Forelimb muscle (tissue), 1 donor: ENCODE results near the gene WDR88. TPM values are rescaled to one million over a fixed set of nuclear protein-coding genes. Genes with fewer than 3 reads are reported as not detected.
"Not testable (repeated sequence)": the region's sequence is repeated elsewhere in the genome, so short reads cannot be mapped to it uniquely, and the experiment has no call there.

Experiments used
- DNase-seq: peaks from one replicate; pipeline ENCODE4 v3.0.0-alpha.2; 2013; ENCODE audit warnings: low read depth
- polyA plus RNA-seq: library from polyadenylated mRNA; unstranded; fragments of 120-200 nt; gene quantifications from one replicate; pipeline ENCODE4 v1.2.1, GENCODE V29; 2013; ENCODE audit not compliant: insufficient read length

WDR88 gene
- polyA plus RNA-seq, 1 donor, result 0.56 TPM

GRCh38 chr19:33171222-33171795, 39.4 kb downstream of the WDR88 start:
- DNase-seq, result no peak

- DNase-seq, result no peak
Observed at GRCh38 chr19:33171916-33172359, 40.0 kb downstream of the WDR88 start.

DNA sequence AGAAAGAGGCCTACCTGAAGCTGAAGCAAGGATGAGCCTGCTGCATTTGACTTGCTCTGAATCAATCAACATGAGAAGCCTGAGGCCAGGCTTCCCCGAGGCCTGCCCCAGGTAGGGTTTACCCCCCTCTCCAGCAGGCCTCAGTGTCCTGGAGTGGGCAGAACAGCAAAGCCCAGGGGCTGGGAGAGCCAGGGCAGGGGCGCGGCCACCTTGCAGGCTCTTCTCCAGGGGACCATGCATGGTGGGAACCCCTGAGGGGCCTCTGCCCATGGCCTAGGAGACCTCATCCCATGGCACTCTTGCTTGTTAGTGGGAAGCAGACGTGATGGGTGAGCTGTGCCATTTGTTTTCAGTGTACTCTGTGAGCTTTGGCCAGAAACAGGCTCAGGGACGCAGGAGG, 42.3 kb downstream of the WDR88 start:
- no peak for DNase-seq

DNA sequence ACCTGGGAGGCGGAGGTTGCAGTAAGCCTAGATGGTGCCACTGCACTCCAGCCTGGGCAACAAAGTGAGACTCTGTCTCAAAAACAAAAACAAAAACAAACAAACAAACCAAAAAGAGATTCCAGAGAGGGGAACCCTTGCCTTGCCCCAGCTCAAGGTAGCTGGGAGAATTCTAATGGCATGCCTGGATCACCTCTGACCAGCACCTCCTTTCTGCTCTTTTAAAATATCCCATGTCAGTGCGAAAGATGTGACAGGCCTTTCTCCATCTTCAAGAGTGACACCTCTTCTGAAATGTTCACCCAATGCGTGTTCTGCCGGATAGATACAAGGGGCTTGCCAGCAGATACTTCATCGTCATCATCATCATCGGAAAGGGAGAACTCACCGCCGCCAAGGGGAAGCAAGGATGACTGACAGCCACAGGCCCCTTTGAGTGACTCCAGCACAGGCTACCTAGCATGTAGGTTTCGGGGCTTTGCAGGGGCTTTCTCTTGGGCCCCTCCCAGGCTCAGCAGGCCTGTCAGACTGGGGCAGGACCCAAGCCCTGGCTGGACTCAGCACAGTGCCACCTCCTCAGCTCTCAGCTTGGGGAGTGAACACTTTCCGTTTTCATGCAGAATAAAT, 43.4 kb downstream of the WDR88 start:
- DNase-seq, result no peak

DNA sequence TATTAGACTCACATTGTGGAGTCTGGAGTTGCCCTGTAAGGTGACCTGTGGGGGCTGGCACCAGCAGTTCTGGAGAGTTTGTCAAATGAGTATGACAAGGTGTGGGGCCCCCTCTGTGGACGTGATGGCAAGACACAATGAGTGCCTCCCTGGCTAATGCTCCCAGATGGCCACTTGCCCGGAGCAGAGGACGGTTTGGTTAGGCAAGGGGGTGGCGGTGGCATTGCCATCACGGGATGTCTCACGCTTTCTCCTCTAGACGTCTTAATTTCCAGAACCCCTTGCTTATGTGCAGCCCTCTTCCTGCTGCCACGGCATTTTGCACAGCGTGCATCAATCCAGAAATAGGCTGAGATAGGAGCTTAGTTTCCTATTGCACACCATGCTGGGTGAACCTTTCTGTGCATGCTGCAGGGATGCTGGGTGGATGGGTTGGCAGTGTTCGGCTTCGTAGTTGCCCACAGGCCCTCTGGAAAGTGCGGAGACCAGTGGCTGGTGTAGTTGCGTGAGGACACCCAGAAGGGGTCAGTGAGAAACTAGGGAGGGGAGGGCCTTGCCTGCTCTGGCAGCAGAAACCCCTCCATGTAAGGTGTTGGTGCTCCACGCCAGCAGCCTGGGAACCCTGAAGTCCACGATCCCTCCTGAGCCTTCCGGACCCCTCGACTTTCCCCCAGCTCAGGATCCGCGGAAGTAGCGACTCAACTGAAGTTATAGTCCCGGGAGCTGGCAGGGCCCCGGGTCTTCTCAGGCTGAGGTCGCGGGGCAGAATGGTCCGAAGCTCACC, 44.2 kb downstream of the WDR88 start:
- DNase-seq, result no peak

DNA sequence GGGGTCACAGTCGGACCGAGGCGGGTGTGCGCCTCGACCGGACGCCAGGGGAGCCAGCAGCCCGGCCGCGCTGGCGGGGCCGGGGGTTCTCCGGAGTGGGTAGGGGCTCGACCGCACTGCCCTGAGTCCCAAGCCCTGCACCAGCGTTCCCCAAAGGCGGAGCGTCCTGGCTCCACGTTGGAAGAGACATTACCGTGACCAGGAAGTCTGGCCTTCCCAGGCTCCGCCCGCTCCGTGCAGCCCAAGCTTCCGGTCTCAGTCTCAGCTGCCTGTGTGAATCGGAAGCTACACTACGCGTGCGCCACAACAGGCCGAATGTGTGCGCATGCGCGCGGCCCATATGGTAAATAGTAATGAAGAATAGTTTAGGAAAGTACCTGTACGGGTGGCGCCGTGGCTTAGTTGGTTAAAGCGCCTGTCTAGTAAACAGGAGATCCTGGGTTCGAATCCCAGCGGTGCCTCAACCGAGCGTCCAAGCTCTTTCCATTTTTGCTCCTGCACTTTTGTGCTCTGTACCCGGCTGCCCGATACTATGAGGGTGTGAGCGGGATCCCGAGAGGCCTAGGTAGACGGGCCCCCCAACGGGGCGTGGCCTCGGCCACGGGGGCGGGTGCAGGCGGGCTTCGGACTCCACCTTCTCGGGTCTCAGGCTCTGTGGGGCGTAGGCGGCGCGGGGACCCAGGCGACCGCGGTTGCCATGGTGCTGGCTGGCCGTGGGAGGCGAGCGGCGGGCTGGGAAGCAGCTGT, 44.9 kb downstream of the WDR88 start:
- peak; percentile 90 for DNase-seq

DNA sequence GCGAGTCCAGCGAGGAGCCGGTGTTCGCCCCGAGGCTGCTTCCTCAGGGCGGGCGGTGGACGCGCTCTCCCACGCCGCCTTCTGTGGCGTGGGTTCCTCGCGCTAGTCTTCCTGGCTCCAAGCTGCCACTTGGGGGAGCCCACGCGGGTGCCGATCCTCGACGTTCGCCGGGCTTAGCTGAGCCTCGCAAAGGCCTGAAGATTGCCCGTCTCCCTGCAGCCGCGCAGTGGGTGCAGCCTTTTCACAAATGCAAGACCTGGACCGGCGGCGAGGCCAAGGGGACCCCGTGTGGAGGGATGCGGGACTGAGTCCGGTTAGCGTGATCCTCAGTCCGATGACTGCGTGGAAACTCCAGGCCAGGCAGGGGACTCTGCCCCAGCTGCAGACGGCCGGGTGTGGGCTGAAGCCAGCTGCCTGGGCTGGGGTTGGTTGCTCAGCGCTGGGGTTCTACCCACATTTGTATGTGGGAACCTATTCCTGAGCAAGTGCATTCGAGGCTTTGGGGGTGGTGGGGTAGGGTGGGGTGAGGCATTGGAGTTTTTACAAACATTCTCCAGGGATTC, 45.6 kb downstream of the WDR88 start:
- DNase-seq, result peak; percentile 25

DNA sequence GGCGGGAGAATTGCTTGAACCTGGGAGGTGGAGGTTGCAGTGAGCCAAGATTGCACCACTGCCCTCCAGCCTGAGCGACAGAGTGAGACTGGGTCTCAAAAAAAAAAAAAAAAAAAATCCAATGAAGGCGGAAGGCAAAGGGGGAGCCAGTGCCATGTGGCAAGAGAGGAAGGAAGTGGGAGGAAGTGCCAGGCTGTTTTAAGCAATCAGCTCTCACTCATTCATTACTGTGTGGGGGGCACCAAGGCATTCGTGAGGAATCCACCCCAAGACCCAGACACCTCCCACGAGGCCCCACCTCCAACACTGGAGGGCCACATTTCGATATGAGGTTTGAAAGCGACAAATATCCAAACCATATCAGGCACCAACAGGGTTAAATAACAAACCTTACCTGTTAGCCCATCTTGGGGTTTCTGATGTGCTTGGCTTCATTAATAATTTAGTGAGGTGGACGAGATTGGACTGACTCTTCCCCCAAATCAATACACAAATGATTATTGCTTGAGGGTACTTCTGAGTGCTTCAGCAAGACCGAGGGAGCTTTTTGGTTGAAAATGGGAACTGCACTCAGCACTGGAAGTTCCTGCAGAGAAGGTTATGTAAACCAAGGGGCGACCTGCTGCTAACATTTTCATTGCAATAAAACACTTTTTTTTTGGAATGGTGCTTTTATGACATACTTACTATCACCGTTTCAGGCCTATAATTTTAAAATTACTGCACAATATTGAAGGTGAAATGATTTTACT, 54.7 kb downstream of the WDR88 start:
- no peak for DNase-seq

DNA sequence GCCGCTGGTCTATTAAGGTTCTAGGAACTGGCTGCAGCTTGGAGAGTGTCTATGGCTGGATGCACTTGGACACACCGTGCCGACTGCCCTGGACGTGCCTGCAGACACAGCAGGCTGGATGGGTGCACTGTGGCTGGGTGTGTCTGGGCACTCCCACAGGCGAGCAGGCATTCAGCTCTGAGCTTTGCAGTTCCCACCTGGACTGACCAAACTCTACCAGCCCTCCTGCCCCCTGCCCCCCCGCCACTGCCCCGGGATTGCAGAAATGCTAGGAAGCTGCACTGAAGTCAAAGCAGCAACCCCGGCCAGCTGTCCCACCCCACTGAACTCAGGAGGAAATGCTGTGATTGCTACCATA, 55.2 kb downstream of the WDR88 start:
- DNase-seq, result no peak

- no peak for DNase-seq
Observed at GRCh38 chr19:33189453-33189852, 57.5 kb downstream of the WDR88 start.

GRCh38 chr19:33191092-33191491, 59.2 kb downstream of the WDR88 start:
- not testable (repeated sequence) for DNase-seq

DNA sequence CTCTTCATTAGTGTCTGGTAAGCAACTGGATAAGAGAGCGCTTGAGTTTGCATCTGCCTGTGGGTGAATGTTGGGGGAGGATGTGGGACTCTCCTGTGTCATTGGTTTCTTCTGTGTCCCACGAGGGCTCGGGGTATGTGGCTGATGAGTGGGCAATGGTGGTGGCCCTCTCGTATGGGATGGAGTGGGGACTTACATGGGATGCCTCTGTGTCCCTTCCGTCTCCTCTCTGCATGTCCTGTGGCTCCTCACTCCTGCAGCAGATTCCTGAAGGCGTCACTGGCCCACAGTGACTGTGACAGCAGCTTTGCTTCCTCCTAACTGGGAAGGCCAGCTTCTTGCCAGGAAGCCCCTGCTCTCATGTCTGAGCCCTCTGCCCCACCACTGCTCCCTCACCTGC, 59.6 kb downstream of the WDR88 start:
- DNase-seq, result no peak

- no peak for DNase-seq
Observed at GRCh38 chr19:33192010-33192409, 60.1 kb downstream of the WDR88 start.

- no peak for DNase-seq
Observed at GRCh38 chr19:33193269-33193864, 61.5 kb downstream of the WDR88 start.

DNA sequence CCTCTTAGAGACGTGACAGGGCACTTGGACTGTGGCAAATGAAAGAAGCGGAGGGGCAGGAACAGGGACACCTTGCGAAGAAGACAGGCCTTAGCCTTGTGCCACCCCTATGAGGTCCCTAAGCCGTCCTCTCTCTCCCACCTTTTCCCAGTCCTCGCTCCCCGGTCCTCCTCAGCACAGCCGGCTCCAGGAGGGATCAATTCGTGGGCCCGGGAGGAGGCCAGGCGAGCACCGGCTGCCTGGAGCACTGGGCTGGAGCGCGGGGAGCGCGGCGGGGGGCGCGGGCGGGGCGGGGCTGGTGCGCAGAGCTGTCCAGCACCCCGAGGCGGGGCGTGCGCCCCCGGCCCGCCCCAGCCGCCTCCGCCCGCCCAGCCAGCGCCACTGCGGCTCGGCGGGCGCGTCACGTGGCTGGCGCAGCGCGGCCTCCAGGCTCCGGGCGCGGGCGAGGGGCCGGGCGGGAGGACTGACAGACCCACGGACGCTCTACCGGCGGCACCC, 62.0 kb downstream of the WDR88 start, which contains the start of gene LRP3:
Gene LRP3 (plus strand): TSS at position 466 of the 498 bp plus-strand sequence. CDS start 456 bp downstream, outside the sequence.
- no peak for DNase-seq

- no peak for DNase-seq
Observed at GRCh38 chr19:33194532-33194885, 62.6 kb downstream of the WDR88 start.

DNA sequence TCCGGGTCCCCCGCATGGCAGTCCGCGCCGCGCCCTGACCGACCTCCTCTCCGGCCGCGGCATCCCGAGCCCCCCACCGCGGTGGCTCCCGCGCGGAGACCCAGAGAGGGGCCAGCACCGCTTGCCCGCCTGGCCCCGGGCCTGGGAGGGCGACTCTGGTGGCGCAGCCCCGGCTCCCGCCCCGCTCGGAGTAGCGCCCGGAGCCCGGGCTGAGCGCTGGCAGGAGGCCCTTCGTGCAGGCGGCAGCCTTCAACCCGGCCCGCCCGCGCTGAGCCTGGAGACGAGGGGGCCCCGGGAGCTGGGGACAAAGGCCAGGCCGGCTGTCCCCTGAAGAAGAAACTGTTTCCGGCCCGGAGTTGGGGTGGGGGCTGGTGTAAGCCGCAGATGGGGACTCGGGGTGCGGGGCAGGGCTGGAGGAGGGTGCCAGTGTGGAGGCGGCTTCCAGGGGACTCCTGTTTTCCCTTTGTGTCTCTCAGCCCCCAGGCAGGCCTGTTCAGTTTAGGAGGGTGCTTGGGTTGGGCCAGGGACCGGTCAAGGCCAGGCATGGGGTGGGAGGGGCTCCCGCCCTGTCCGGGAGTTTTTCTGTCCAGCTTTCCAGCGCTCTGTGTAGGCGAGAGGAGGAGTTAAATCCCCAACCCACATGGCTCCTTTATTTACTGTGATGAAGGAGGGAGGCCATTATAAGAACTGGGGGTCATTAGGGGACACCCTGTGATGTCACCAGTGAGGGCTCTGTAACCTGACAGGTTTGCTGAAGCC, 63.2 kb downstream of the WDR88 start:
- no peak for DNase-seq

DNA sequence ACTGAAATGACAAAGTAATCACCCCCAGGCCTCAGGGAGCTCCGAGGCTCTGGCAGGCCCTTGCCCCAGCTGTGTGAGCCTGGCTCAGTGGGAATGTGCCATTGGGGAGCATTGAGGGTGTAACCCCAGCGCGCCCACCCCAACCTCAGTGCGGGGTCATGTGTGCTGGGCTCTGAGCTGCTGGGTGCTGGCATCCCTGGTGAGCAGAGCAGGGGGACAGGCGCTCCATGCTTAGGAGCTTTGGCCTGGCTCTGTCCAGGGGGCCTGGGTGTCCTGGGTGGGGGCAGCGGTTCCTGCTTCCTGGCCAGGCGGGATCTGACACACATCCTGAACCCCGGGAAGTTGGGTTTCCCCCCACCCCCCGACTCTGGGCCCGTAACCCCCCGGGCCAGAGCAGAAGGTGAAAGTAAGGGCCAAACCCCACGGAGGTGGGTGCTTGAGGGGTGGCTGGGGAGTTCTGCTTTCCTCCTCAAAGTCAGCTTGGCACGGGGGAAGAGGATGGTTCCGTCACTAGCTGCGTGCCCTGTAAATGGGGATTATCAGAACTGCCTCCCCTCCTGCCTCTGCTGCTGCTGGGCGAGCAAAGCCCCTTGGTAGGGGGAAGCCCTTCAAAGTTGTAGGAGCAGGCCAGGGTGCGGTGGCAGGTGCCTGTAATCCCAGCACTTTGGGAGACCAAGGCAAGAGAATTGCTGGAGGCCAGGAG, 63.9 kb downstream of the WDR88 start:
- no peak for DNase-seq
